ENCODE results near the gene PRKD2.

PRKD2 gene

GRCh38 chr19:46704379-46705076 is 12.4 kb downstream of the PRKD2 start:
- DNase-seq (ENCODE audit: low spot score): peak; percentile 88

- no peak for DNase-seq (ENCODE audit: low spot score)
Observed at GRCh38 chr19:46700704-46701103, 16.2 kb downstream of the PRKD2 start.

- no peak for DNase-seq (ENCODE audit: low spot score)
Observed at GRCh38 chr19:46698395-46699321, 18.3 kb downstream of the PRKD2 start.

- no peak for DNase-seq (ENCODE audit: low spot score)
Observed at GRCh38 chr19:46697204-46697960, 19.5 kb downstream of the PRKD2 start.

- DNase-seq (ENCODE audit: low spot score): no peak
Observed at GRCh38 chr19:46696866-46697203, 20.1 kb downstream of the PRKD2 start.

GRCh38 chr19:46696052-46696451 is 20.9 kb downstream of the PRKD2 start:
- DNase-seq (ENCODE audit: low spot score): no peak

- DNase-seq (ENCODE audit: low spot score): no peak
Observed at GRCh38 chr19:46693760-46694159, 23.2 kb downstream of the PRKD2 start.

- no peak for DNase-seq (ENCODE audit: low spot score)
Observed at GRCh38 chr19:46692918-46693722, 23.8 kb downstream of the PRKD2 start.

- DNase-seq (ENCODE audit: low spot score): no peak
Observed at GRCh38 chr19:46691948-46692347, 25.0 kb downstream of the PRKD2 start.

- DNase-seq (ENCODE audit: low spot score): no peak
Observed at GRCh38 chr19:46691104-46691503, 25.8 kb downstream of the PRKD2 start.

- DNase-seq (ENCODE audit: low spot score): no peak
Observed at GRCh38 chr19:46689358-46689757, 27.6 kb downstream of the PRKD2 start.

- DNase-seq (ENCODE audit: low spot score): no peak
Observed at GRCh38 chr19:46687438-46688145, 29.3 kb downstream of the PRKD2 start.

- no peak for DNase-seq (ENCODE audit: low spot score)
Observed at GRCh38 chr19:46685189-46685588, 31.7 kb downstream of the PRKD2 start.

GRCh38 chr19:46678110-46678732 is 38.7 kb downstream of the PRKD2 start:
- no peak for DNase-seq (ENCODE audit: low spot score)

GRCh38 chr19:46674416-46675178 is 42.3 kb downstream of the PRKD2 start:
- no peak for DNase-seq (ENCODE audit: low spot score)

GRCh38 chr19:46670813-46671212 is 46.1 kb downstream of the PRKD2 start:
- DNase-seq (ENCODE audit: low spot score): no peak

- DNase-seq (ENCODE audit: low spot score): no peak
Observed at GRCh38 chr19:46668662-46669061, 48.3 kb downstream of the PRKD2 start.

- DNase-seq (ENCODE audit: low spot score): no peak
Observed at GRCh38 chr19:46665072-46665471, 51.8 kb downstream of the PRKD2 start.

- DNase-seq (ENCODE audit: low spot score): peak; percentile 80
Observed at GRCh38 chr19:46661735-46662592, 55.0 kb downstream of the PRKD2 start.
